Brain pericyte (primary cell): ENCODE data around the gene THOC1.

ENCODE experiments used
- DNase-seq: peaks from one replicate; pipeline ENCODE4 v3.0.0-alpha.2; 2012; ENCODE audit warnings: low read depth, low spot score

THOC1 gene

GRCh38 chr18:275486-275885 is 7.6 kb upstream of the THOC1 start:
- no peak for DNase-seq

- no peak for DNase-seq
Measured at GRCh38 chr18:274313-274712, 6.5 kb upstream of the THOC1 start.

- DNase-seq, result no peak
Measured at GRCh38 chr18:273525-273924, 5.7 kb upstream of the THOC1 start.

GRCh38 chr18:272650-273049 is 4.8 kb upstream of the THOC1 start:
- no peak for DNase-seq

- DNase-seq, result no peak
Measured at GRCh38 chr18:269480-270095, 1.7 kb upstream of the THOC1 start.

GRCh38 chr18:267380-267687 is 513 bp downstream of the THOC1 start:
- DNase-seq, result no peak

- no peak for DNase-seq
Measured at GRCh38 chr18:261398-262073, 6.3 kb downstream of the THOC1 start.

- no peak for DNase-seq
Measured at GRCh38 chr18:260547-260946, 7.3 kb downstream of the THOC1 start.

- no peak for DNase-seq
Measured at GRCh38 chr18:255171-255570, 12.7 kb downstream of the THOC1 start.

- no peak for DNase-seq
Measured at GRCh38 chr18:253121-253520, 14.7 kb downstream of the THOC1 start.

- DNase-seq, result no peak
Measured at GRCh38 chr18:251572-251971, 16.3 kb downstream of the THOC1 start.

- DNase-seq, result no peak
Measured at GRCh38 chr18:250685-251084, 17.2 kb downstream of the THOC1 start.

GRCh38 chr18:248053-248452 is 19.8 kb downstream of the THOC1 start:
- no peak for DNase-seq

GRCh38 chr18:245282-245847 is 22.5 kb downstream of the THOC1 start:
- no peak for DNase-seq

GRCh38 chr18:240175-240574 is 27.7 kb downstream of the THOC1 start:
- no peak for DNase-seq

GRCh38 chr18:231563-231962 is 36.3 kb downstream of the THOC1 start:
- no peak for DNase-seq

GRCh38 chr18:228586-228985 is 39.3 kb downstream of the THOC1 start:
- no peak for DNase-seq

- DNase-seq, result no peak
Measured at GRCh38 chr18:227902-228301, 39.9 kb downstream of the THOC1 start.

- no peak for DNase-seq
Measured at GRCh38 chr18:227374-227773, 40.5 kb downstream of the THOC1 start.

- no peak for DNase-seq
Measured at GRCh38 chr18:225745-226144, 42.1 kb downstream of the THOC1 start.

- no peak for DNase-seq
Measured at GRCh38 chr18:220708-221107, 47.1 kb downstream of the THOC1 start.

GRCh38 chr18:217532-218336 is 50.1 kb downstream of the THOC1 start:
- no peak for DNase-seq
